ENCODE results near the gene CNTN4.
A peak's percentile ranks its signal among the peaks of the same experiment; 100 is the strongest.

The CNTN4 gene

DNA sequence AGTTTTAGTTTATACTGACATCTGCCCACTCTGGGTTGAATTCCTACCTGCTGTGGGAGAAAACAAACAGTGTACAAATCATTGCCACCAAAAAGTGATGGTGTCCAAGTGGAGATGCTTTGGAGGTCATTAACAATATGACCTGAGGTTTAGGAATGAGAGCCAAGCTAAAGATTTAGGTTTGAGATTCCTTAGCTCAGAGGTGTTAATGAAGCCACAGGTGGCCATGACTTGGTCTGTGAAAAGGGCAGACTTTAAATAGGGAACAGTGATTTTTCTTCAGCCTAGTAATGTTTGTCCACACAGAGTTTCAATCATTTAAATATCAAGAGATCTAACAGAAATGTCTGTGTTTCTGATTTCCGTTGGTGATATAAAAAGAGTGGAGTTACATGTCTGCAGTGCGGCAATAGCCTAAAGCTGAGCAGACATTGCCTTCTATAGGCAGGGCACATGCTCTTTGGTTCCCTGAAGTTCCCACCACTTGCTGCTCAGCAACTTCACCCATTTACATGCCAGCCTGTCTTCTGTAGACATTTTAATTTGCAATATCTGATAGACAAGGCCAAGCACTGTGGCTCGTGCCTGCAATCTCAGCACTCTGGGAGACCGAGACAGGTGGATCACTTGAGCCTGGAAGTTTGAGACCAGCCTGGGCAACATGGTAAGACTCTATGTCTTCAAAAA lies 588.3 kb downstream of the CNTN4 start:
- no peak for ATAC-seq
- no peak for DNase-seq

DNA sequence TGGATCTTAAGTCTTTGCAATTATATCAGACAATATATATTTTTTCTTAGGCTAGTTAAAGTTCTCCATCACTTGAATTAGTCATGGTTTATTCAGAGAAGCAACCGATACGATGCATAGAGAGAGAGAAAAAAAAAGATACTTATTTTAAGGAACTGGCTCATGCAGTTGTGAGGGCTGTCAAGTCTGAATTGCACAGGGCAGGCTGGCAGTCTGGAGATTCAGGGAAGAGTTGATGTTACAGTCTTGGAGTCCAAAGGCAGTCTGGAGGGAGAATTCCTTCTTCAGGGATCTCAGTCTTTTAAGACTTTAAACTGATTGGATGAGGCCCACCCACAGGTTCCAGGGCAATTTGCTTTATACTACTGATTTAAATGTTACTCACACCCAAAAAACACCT lies 598.9 kb downstream of the CNTN4 start:
- no peak for ATAC-seq
- DNase-seq, result no peak

DNA sequence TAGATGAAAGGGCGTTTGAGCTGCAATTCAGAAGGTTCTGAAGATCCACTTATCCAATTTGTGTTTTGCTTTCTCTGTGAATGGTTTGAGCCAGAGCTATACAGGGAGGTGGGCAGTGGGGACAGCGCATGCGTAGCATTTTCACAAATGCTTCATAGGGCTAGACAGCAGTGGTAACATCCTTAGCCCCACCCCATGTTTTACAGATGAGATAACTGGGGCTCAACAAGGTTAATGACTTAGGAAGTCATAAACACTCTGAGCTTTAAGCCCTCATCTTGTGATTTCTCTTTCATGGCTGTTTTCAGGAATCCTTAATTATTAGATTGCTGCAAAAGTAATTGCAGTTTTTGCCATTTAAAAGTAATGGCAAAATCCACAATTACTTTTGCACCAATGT lies 602.8 kb downstream of the CNTN4 start:
- ATAC-seq (no peak), DNase-seq (no peak)

DNA sequence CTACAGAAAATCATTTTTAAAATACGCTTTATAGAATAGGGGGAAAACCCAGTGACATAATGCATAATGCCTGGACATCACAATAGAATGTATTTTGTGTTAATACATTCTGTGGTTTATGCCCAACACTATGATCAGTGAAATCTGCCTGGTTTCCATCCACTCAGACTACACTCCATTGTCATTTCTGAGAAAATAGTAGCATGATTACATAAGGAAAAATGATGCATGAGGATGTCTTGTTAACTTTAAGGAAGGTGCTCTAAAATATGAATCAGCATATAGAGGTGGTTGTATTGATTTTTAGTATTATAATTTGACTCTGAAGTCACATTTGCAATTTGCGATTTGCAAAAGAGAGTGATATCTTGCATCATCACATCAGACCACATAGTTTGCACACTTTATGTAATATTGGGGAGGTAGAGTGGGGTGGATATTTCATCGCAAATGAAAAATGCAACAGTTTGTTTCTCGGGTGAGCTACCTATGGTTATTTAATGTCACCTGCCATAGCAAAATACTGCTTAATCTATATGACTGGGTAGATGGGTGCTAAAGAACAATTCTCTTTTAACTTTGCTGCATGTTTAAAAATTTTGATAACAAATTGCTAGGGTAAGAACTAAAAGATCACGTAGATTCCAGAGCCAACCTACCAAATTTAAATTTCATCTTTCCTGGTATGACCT lies 607.6 kb downstream of the CNTN4 start:
- no peak for ATAC-seq

DNA sequence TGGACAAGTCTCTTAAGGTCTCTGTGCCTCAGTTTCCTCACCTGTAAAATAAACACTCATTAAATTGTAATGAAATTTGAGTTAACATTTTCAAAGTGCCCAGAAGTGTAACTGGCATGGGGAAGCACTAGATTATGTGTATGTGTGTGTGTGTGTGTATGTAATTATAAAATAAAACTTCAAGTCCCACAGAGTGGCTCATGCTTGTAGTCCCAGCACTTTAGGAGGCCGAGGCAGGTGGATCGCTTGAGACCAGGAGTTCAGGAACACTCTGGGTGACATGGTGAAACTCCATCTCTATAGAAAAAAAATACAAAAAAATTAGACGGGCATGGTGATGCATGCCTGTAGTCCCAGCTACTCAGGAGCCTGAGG lies 608.2 kb downstream of the CNTN4 start:
- ATAC-seq, result no peak
- DNase-seq, result no peak

More for the DNA sequence above, 607.6 kb downstream of the CNTN4 start:
- no peak for DNase-seq

DNA sequence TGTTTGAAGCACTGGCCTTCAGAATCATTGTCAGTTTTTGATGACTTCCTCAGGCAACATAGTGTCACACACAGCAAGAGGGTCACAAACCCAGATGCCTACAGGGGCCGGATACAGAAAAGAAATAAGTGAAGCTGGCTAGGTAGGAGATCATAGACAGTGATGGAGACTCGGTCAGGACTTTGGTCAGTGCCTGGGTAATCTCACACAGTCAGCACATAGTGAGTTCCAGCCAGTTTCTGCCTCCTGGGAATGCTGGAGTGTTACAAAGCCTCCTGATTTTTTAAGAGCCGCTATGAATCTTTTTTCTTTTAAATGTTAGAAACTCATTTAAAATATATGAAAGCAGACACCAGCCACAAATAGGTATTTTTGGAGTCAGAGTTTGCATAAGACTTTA lies 612.4 kb downstream of the CNTN4 start:
- DNase-seq (no peak), ATAC-seq (no peak)

DNA sequence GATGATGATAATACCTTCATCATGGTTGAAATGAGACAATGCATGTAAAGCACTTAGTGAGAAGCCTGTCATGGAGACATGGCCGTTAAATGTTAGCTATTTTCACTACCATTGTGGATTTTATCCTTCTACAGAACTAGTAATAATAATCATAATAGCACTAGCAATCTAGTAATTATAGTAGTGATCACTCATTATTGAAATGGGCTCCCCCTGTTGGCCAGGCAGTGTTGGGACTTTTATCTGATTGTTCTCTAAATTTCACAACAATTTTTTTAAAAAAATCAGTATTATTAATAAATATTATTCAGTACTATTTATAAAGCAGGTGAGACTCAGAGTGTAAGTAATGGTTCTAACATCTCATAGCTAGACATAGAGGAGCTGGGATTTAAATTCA lies 615.3 kb downstream of the CNTN4 start:
- no peak for ATAC-seq
- peak; percentile 5 for DNase-seq

DNA sequence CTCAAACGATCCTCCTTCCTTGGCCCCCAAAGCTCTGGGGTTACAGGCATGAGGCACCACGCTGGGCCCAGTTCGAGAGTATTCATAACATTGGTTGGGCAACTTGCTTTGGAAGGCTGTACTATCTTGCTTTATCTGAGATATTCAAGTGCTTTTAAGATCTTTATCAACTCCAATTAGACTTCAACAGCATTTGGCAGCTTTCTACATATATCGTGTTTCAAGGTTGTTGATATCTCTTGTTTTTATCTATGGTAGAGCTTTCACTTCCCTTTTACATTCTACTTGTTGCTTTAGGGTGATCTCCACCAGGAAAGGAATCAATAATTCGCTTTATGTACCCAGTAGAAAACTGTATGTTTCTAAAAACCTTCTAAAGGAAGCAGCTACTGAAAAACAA lies 616.2 kb downstream of the CNTN4 start:
- no peak for DNase-seq
- no peak for ATAC-seq

DNA sequence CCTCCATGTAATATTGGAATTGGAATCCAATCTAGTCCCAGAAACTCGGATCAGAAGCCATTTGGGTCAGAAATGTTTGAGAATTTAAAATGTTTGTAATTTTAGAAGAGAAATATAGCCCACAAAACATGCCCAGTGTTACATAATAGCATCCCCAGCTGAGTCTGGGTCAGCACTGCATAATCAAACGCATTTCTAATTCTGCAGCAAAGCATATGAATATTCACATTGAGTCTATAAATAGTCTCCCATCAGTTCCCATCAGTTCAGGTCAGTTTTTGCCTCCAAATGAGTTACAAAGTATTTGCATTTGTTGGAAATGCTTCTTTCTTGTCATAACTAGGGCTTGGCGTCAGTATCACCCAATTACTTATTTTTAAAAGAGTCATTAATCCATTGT lies 628.4 kb downstream of the CNTN4 start:
- no peak for DNase-seq
- no peak for ATAC-seq

DNA sequence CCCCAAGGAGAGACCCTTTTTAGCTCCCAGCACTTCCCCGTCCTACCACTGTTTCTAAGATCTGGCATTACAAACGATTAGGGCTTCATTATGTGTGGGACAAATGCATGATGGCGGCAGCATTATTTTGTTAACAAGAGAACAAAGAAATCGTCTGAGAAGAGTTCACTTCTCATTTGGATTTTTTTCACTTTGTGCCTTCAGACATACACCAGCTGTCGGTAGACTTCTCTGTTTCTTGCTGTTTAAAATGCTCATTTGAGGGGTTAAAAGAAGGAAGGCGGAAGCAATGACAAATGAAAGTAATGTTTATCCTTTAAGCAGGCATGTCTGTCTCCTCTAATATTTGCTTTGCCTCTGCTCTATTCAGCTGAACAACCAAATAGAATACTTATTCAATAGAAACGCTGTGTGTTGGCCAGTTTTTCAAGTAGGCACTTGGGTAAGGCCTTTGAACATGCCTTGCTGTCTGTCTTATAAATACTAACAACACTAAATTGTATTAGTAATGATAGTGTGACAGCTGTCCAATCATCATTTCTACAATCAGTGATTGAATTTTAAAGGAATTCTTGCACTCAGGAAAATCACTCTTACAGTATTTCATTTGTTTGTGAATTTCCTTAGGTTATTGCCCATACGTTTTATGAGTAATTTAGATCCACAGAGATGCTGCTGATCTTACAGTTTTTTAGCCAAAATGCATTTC lies 629.1 kb downstream of the CNTN4 start:
- DNase-seq, result no peak
- no peak for ATAC-seq

DNA sequence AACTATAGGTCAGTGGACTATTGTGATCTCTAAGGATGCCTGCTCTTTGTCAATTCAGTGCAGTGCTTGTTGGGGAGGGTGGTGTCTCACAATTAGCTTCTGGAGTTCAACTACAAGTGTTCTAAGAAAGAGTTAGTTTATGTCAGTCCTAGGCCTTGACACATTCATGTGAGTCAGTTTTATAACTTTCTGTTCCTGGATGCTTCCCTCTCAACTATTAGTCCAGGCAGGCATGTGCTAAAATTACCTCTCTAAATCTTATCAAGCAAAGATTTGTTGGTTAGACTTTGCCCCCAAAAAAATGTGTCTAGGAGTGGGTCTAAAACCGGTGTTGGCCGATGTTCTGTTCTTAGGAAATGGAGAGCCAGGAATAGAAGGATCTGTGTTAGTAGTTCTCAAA lies 633.2 kb downstream of the CNTN4 start:
- ATAC-seq (no peak), DNase-seq (no peak)

DNA sequence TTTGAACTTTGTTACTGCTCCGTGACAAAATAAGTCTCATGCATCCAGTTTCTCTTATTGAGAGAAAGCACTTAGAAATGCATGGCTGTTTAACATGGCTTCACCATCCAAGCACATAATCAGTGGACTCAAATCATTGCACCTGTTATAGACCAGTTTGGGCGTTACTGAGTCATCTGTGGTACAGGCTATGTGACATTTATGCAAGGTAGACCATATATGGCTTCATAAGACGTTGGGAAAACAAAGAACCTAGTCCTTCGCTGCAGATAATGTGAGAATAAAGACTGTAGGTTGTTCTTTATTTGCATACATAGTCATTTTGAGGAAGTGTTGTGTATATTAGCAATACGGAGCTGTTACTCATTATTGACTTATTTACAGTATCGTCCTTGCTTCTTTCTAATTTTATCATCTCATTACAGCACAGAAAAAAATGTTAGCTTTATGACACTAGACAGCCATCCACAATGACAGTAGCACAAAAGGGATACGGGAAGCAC lies 636.8 kb downstream of the CNTN4 start:
- ATAC-seq, result no peak

DNA sequence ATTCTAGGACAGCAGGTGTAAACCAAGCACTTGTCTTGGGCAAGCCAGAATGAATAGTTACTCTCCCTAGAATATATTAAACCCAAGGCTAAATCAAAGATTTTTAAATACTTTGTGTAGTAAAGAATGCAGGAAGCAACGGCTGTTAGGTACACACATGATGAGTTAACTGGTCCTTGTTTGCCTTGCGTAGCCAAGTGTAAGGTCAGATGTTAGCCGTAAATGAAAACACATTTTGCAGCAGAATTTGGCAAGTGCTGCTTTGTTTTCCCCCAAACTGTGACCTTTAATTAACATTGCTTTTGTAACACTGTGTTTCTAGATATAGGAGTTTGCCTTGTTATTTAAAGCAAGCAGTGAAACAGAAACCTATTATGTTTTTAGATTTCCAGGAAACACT lies 642.9 kb downstream of the CNTN4 start:
- ATAC-seq, result no peak
- no peak for DNase-seq

More for the DNA sequence above, 636.8 kb downstream of the CNTN4 start:
- DNase-seq, result no peak

DNA sequence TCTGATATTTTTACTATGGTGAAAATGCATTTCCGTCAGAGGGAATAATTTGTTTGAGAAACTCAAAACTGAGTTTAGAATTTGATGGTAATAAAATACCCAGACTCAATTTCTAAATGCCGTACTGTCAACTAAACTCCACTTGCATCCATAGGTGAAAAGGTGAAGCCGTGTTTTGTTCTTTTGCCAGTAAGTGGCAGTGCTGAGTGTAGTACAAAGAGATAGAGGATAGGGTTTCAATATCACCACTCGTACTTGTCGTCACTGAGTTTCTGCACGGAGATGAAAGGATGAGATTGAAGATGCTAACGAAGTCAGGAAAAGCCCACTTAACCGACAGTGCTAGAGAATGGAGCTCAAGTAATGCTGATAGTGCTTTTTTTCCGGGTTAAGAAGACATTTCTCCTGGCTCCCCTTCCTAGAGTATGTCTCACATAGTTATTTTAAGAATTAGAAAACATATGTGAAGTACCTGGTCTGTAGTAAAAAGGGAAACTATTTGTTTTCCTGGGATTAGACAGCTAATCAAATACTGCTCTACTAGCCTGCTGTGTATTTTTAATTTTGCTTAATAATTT lies 666.4 kb downstream of the CNTN4 start:
- DNase-seq (no peak), ATAC-seq (no peak)

DNA sequence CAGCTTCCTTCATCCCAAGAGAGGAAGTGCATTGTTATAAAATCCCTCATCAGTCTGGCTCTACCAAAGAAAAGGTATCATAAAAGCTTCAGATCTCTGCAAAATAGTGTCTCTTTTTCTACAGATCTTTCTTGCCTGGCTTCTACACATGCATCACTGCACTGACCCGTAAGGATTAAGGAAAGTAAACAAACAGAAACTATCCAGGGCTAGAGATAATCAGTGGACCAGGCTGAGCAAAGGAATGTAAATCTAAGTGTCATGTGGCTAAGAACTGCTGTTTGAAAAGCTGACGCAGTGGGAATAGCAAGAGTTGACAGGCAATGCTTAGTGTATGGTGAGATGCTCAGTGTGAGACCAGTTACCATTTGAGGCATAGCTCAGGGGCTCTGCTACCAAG lies 671.8 kb downstream of the CNTN4 start:
- ATAC-seq, result no peak
- no peak for DNase-seq

DNA sequence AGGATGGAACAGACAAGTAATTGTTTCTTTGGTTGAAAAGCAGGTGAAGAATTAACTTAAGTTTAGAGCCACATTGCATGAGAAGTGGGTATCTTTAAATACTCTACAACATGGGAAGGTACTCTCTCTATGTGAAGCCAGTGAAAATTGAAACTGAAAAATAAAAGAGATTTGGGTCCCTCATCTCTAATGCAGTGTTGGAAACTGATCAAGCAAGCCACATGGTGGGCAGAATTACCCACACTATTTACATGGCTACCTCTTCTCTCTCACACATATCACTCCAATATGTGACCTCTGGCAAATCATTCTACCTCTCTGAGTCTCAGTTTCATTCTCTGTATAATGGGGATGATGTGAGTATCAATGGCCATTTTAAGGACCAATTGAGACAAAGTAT lies 672.5 kb downstream of the CNTN4 start:
- ATAC-seq (no peak), DNase-seq (no peak)

DNA sequence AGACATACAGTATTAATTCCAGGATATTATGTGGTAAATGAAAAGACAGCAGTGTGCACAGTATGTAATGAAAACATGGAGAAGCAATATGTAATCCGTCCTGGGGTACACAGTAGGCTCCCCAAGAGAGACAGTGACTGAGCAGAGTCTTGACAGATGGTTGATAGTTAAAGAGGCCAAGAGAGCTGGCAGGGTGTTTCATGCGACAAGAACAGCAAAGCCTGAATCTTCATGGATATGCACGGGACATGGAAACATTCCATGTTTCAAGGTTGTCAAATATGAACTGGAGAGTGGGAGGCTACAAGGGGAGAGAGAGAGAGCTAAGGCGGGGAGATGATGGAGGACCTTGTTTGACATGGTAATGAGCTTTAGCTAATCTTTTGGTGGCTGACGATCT lies 673.1 kb downstream of the CNTN4 start:
- no peak for DNase-seq

DNA sequence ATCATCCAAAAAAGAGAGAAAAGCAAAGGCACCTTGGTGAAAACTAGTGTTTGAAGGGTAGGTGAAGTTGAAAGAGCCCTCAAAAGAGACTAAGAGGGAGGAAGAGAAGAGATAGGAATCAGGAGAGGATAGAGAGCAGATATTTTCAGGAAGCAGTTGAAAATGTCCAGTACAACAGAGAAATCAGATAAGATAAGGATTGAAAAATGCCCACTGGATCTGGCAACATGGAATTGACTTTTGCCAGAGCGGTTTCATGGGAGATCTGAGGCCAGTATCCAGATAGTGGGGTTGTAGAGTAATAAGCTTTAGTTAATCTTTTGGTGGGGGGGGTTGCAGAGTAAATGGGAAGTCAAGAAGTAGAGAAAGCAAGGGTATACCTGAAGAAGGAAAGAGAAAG lies 674.1 kb downstream of the CNTN4 start:
- no peak for DNase-seq
- ATAC-seq, result no peak

More for the DNA sequence above, 673.1 kb downstream of the CNTN4 start:
- ATAC-seq, result no peak

DNA sequence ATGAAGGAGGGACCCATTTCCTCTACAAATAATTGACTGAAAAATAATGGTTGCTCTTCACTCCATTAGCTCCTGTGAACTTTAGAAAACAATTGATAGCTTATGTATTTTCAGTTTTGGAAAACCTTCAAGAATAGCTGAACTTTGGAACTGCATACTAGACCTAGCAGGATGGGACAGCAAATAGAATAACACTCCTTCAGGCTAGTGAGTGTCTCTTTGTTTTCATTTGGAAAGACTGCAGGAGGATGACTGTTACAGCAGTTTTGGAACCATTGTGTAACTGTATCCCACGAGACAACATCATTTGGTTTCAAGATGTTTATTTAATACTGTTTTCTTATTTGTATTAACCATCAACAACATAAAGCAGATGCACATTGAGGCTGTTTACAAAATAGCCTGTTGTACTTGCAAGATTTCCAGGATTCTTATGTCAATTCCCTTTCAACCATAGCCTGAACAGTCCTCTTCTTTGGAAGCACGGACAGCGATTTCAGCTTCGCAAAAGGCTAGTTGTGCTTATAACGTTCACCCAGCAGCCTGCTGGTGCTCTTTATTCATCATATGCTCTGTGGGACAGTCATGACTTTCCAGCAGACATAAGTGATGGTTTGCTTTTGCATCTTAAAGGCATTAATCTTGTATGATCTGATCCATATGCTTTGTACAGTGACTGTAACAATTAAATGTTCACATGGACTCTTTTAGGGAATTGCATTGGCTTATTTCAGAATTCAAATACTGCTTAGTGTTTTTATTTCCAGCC lies 676.0 kb downstream of the CNTN4 start:
- ATAC-seq (no peak), DNase-seq (no peak)

DNA sequence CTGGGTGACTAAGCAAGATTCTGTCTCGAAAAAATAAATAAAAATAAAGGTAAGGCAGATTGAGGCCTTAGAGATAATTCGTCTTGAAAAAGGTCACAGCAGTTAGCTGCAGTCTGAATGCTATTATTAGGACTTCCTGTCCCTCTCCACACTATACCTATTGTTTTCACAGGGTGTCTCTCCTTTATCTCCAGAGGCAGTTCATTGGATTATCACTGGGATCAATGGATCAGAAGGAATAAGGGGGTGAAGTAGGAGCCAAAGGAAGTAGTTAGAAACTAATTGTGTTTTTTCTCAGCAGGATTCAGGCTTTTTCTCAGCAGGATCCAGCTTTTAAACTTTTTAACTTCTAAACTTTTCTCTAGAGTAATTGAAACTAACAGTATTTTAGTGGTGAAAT lies 684.6 kb downstream of the CNTN4 start:
- DNase-seq (no peak), ATAC-seq (no peak)

DNA sequence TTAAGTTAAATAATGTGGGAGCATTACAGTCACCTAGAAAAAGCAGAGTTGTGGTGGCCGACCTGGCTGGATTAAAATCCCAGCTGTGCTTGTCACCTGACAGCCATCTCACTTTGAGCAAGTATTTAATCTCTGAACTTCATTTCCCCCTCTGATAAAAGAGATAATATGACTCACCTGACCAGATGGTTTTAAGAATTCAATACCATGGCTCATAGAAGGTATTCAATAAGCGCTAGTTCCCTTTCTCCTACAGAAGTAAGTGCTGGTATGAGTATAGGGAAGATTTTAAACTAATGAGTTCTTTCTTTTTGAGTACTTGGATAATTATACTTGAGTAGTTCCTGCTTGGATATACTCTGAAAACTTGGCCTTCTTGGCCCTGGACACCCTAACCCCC lies 686.0 kb downstream of the CNTN4 start:
- ATAC-seq (no peak), DNase-seq (no peak)

DNA sequence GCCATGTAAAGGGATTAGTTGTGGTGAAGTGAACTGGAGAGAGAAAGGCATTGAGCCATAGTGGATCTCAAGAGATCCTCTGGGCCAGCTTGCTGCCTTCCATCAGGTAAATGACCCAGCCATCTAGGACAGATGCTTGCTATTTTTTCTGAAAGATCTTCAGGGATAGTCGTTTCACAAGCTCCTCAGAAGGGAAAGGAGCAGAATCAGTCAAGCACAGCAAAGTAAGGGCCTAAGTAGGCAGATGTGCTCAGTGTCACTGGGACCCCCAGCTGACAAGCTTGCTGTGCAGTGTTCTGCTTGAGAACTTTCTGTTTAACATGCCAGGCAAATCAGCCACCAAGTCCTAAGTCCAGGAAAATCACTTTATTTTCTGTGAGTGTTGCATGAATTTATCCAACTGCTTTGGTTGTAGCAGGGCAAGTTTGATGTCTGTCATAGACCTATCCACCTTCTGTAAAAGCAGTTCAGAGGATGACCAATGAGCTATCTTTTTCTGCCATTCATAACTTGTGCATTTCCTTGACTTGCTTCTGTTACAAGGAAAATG lies 691.7 kb downstream of the CNTN4 start:
- DNase-seq, result no peak
- ATAC-seq, result no peak

Measured in stimulated activated naive CD8-positive, alpha-beta T cell treated with anti-CD3 and anti-CD28 coated beads, Interleukin-15, Interleukin-2, amounts not matched to agents 100 U/mL and 50 U/mL, for 24 hours (primary cell).